Heart right ventricle (tissue), 16 donors: Measurements from ENCODE around the gene BLVRA. TPM values are rescaled to one million over a fixed set of nuclear protein-coding genes. Genes with fewer than 3 reads are reported as not detected.
"Not testable (repeated sequence)": the region's sequence is repeated elsewhere in the genome, so short reads cannot be mapped to it uniquely, and the experiment has no call there.

Experiments used
- ATAC-seq, 8 donors: fragments of 200-7000 bp; cut with Tn5 transposase; one replicate each; pipeline ENCODE4 v1.9.1; 2020; ENCODE audit warnings: mild to moderate bottlenecking in 8 of 8, moderate library complexity in 8 of 8, moderate number of reproducible peaks in 1 of 8
- DNase-seq, 2 donors: peaks; one replicate each; pipeline ENCODE4 v3.0.0-alpha.2; 2020
- H3K27ac ChIP-seq, 10 donors: fragments of 200-600 bp; sonication (generic) in 2 of 10; one replicate each; pipeline versions ENCODE4 v1.5.0 to v1.8.0; 2020 to 2022; ENCODE audit warnings: mild to moderate bottlenecking in 3 of 10
- H3K27me3 ChIP-seq, 7 donors: fragments of 200-600 bp; one replicate each; pipeline ENCODE4 v1.8.0; 2021 to 2022; ENCODE audit warnings: mild to moderate bottlenecking in 2 of 7
- H3K36me3 ChIP-seq, 9 donors: fragments of 200-600 bp; sonication (generic) in 1 of 9; one replicate each; pipeline versions ENCODE4 v1.5.0 to v1.8.0; 2020 to 2022; ENCODE audit warnings: mild to moderate bottlenecking in 2 of 9
- H3K4me1 ChIP-seq, 9 donors: fragments of 200-600 bp; sonication (generic) in 1 of 9; one replicate each; pipeline versions ENCODE4 v1.5.0 to v1.8.0; 2020 to 2022; ENCODE audit warnings: mild to moderate bottlenecking in 4 of 9
- H3K4me3 ChIP-seq, 10 donors: fragments of 200-600 bp; sonication (generic) in 2 of 10; one replicate each; pipeline versions ENCODE4 v1.5.0 to v1.8.0; 2020 to 2022; ENCODE audit warnings: mild to moderate bottlenecking in 7 of 10, moderate library complexity in 2 of 10
- H3K9me3 ChIP-seq, 11 donors: fragments of 200-600 bp in 10 of 11; sonication (generic) in 2 of 11; one replicate each; pipeline versions ENCODE4 v1.5.0 to v1.8.0; 2013 to 2022; ENCODE audit warnings: mild to moderate bottlenecking in 2 of 11, control low read depth in 1 of 11, moderate library complexity in 1 of 11
- CTCF ChIP-seq, 9 donors: fragments of 200-600 bp; sonication (generic) in 2 of 9; IDR thresholded peaks; one replicate each; pipeline versions ENCODE4 v1.5.0 to v1.8.0; 2021 to 2022; ENCODE audit warnings: antibody characterized with exemption in 9 of 9, mild to moderate bottlenecking in 5 of 9, moderate library complexity in 1 of 9
- WGBS, 2 donors: extraction: QIAGEN DNeasy Blood & Tissue Kit; methylation state at CpG; one replicate each; pipeline ENCODE4 v1.1.7; 2013; ENCODE audit warnings: inconsistent platforms in 1 of 2; 5-methylcytosine and 5-hydroxymethylcytosine counted together
- intact Hi-C, 10 donors: fragments of 100-400 bp; cut with DNase I; formaldehyde crosslinking; loops; one replicate each; pipeline versions ENCODE4 v1.11.1 to v1.14.2; 2022
- polyA plus RNA-seq, 2 donors: library from polyadenylated mRNA; stranded (reverse); fragments of 200-250 nt; gene quantifications; one replicate each; pipeline ENCODE4 v1.2.3, GENCODE V29; 2013
- total RNA-seq, 10 donors: library from RNA; stranded (reverse); fragmentation: NEBNext Ultra II Directional in 3 of 10; extraction: Animal tissue kit (Norgen Biotek cat#: 25700) in 3 of 10; gene quantifications; one replicate each; pipeline versions ENCODE4 v1.2.1 to v1.2.4, GENCODE V29; 2021 to 2023
- donor health status: Arrhythmogenic right ventricular cardiomyopathy.
- donor health status: ischemic (EF 13 %, LVEDD 7.1; RV severe dilation, severe dysfunction).
- donor health status: healthy with polysubstance abuse.
- donor health status: DM: no; HTN: yes; CAD: no.
- donor health status: DM: no; HTN: no; CAD: no.
- donor health status: ischemic (EF 25% LVEDD 6.9; RV normal size, moderate dysfunction).
- donor health status: ischemic (EF 25% LVEDD 5.7; RV mildly dilated, moderate dysfunction).
- donor health status: healthy.
- donor health status: DM: yes; HTN: yes; CAD: no.
- donor health status: Ischemic cardiomyopathy.
- donor health status: ischemic (EF 35%, LVEDD 5.7; RV mildly dilated, moderate dysfunction).
- donor health status: nonischemic (EF 11% LVEDD 7.7; RV severe dilation, severe dysfunction).
- donor health status: DM: yes; HTN: yes; CAD: no.
- donor health status: PGD.
- donor health status: ischemic (EF 29% LVEDD 5.4; RV normal size, mild dysfunction).
- donor health status: nonischemic (EF 23%, LVEDD 6.1; RV moderate dilation, normal function).

BLVRA gene
- total and polyA plus RNA-seq, 12 donors = 39.4 to 68.9 (median 46.1) TPM

- intact Hi-C loops = loop anchor here in 4 of 10 donors (2.0 to 10.0 kb wide), 6 partner anchors 108 to 792 kb away; partner anchors contain the start of genes MRPL32 (in 1 of the 4), PSMA2 (in 1 of the 4) and STK17A (in 1 of the 4)
- no peak for TF ChIP-seq CTCF (IDR thresholded peaks at IDR 0.05)
- Histone ChIP-seq H3K27ac (no peak overlapping the region), H3K36me3 (no peaks in the 10 kb centered on the region), H3K4me1 (peaks cover 0 to 49% (median 31%) of the 10 kb centered on the region in 9 donors), H3K4me3 (no peak overlapping the region), H3K27me3 (no peaks in the 10 kb centered on the region), H3K9me3 (no peaks in the 10 kb centered on the region)
- WGBS, 2 donors = 92 to 93% methylated on average over 5 of the region's 5 CpGs
- DNase-seq (no peak), ATAC-seq (no peak)
Measured at GRCh38 chr7:43727003-43727402, 31.5 kb upstream of the BLVRA start.

- intact Hi-C loops = loop anchor here in 4 of 10 donors (2.0 to 10.0 kb wide), 6 partner anchors 107 to 793 kb away; partner anchors contain the start of genes MRPL32 (in 1 of the 4), PSMA2 (in 1 of the 4) and STK17A (in 1 of the 4)
- 76 to 83% methylated on average over 1 of the region's 1 CpG for WGBS, 2 donors
Measured at GRCh38 chr7:43727494-43727893, 31.0 kb upstream of the BLVRA start.

GRCh38 chr7:43729214-43729923 lies 29.1 kb upstream of the BLVRA start, which contains the start of gene COA1:
Gene COA1, minus strand, starts transcription at chr7:43729523. Its CDS starts 80,909 bp downstream, at chr7:43648614.
- Histone ChIP-seq H3K27me3 (no peaks in the 10 kb centered on the region), H3K4me1 (peaks cover 0 to 40% (median 30%) of the 10 kb centered on the region in 9 donors), H3K9me3 (no peaks in the 10 kb centered on the region), H3K4me3 (peak within 1 kb of the TSS; percentile 76 to 94 (median 84)), H3K27ac (peak within 1 kb of the TSS; percentile 70 to 96 (median 92)), H3K36me3 (no peaks in the 10 kb centered on the region)
- DNase-seq = peak; percentile 86 to 89
- 0% methylated on average over 66 of the region's 66 CpGs for WGBS, 2 donors
- ATAC-seq = peak; percentile 98 to 99 (median 99)
- TF ChIP-seq CTCF (IDR thresholded peaks at IDR 0.05) = peak in 3 of 9 donors; percentile 14 to 27 (median 20)
- intact Hi-C loops = loop anchor here in 3 of 10 donors (5.0 to 10.0 kb wide), 5 partner anchors 105 to 795 kb away; partner anchors contain the start of genes MRPL32 (in 1 of the 3), PSMA2 (in 1 of the 3) and STK17A (in 1 of the 3)

More at GRCh38 chr7:43727494-43727893, 31.0 kb upstream of the BLVRA start:
- Histone ChIP-seq H3K27me3 (no peaks in the 10 kb centered on the region), H3K36me3 (no peaks in the 10 kb centered on the region), H3K9me3 (no peaks in the 10 kb centered on the region), H3K4me3 (no peak overlapping the region), H3K4me1 (peaks cover 0 to 44% (median 30%) of the 10 kb centered on the region in 9 donors), H3K27ac (no peak overlapping the region)
- TF ChIP-seq CTCF (IDR thresholded peaks at IDR 0.05) = no peak
- ATAC-seq = no peak
- no peak for DNase-seq

GRCh38 chr7:43729924-43730248 lies 28.6 kb upstream of the BLVRA start:
- peak; percentile 12 to 76 (median 56) for ATAC-seq
- Histone ChIP-seq H3K4me1 (peaks cover 0 to 40% (median 30%) of the 10 kb centered on the region in 9 donors), H3K27ac (peak overlapping the region; percentile 70 to 96 (median 92)), H3K4me3 (peak overlapping the region; percentile 76 to 94 (median 84)), H3K27me3 (no peaks in the 10 kb centered on the region), H3K9me3 (no peaks in the 10 kb centered on the region), H3K36me3 (no peaks in the 10 kb centered on the region)
- 10 to 17% methylated on average over 4 of the region's 4 CpGs for WGBS, 2 donors
- TF ChIP-seq CTCF (IDR thresholded peaks at IDR 0.05) = no peak
- DNase-seq = no peak
- intact Hi-C loops = loop anchor here in 3 of 10 donors (5.0 to 10.0 kb wide), 5 partner anchors 105 to 795 kb away; partner anchors contain the start of genes MRPL32 (in 1 of the 3), PSMA2 (in 1 of the 3) and STK17A (in 1 of the 3)

- H3K4me1 ChIP-seq = peaks cover 0 to 31% (median 28%) of the 10 kb centered on the region in 9 donors
- H3K36me3 ChIP-seq, H3K27me3 ChIP-seq, H3K27ac ChIP-seq, H3K9me3 ChIP-seq, intact Hi-C loops, DNase-seq, H3K4me3 ChIP-seq, ATAC-seq: not testable (repeated sequence)
- 80 to 84% methylated on average over 3 of the region's 3 CpGs for WGBS, 2 donors
Measured at GRCh38 chr7:43731494-43731893, 27.0 kb upstream of the BLVRA start.

- 71% methylated on average over 18 of the region's 18 CpGs for WGBS, 2 donors
- H3K27ac ChIP-seq, H3K9me3 ChIP-seq, intact Hi-C loops, H3K4me1 ChIP-seq, DNase-seq, ATAC-seq, H3K27me3 ChIP-seq, H3K4me3 ChIP-seq, H3K36me3 ChIP-seq: not testable (repeated sequence)
Measured at GRCh38 chr7:43734575-43735332, 23.7 kb upstream of the BLVRA start.
